GM12873 (cell line): ENCODE measurements around the gene TMEM229B.

Source experiments
- CTCF ChIP-seq: IDR thresholded peaks from 2 replicates; pipeline ENCODE4 v1.5.1; 2012; ENCODE audit warnings: low read depth, mild to moderate bottlenecking, moderate library complexity, low read length, control low read depth; ENCODE audit not compliant: insufficient read depth; ENCODE audit errors: missing control alignments

The TMEM229B gene

GRCh38 chr14:67523764-67524633 is 35.5 kb upstream of the TMEM229B start:
- no peak for TF ChIP-seq CTCF

- no peak for TF ChIP-seq CTCF
Measured at GRCh38 chr14:67522270-67522669, 33.7 kb upstream of the TMEM229B start.

GRCh38 chr14:67520482-67520881 is 32.0 kb upstream of the TMEM229B start:
- TF ChIP-seq CTCF: no peak

DNA sequence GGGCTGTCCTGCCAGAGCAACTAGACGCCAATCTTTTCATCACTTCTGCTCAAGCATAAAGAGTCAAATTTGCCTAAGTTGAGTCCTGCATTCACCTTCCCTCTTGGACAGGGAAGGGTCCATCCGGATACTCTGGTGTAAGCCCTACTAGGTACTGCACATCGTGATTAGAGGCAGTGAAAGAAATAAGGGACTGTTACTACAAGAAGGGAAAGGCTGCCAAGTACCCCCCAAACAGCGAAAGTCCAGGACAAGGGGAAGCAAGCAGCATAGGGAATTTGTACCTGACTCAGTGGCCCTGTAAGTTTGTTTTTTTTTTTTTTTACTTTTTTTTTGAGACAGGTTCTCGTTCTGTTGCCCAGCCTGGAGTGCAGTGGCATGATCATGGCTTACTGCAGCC is 30.9 kb upstream of the TMEM229B start:
- TF ChIP-seq CTCF: no peak

DNA sequence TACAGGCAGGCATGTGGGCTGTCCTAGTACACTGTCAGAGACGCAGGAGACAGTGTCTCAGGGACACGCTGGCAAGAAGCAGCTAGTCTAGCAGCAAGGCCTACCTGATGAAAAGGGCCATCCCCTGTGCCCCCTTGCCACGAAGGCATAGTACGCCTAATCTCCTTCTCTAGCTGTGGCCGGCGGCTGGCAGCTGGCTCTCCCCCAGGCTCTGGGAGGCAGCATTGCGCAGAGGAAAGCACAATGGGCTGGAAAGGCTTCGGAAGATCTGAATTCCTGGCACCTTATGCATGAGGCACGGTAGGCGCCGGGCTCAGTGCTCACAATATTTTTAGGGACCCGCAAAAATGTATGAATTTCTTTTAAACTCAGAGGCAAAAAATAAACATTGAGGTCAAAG is 28.6 kb upstream of the TMEM229B start:
- TF ChIP-seq CTCF: no peak

DNA sequence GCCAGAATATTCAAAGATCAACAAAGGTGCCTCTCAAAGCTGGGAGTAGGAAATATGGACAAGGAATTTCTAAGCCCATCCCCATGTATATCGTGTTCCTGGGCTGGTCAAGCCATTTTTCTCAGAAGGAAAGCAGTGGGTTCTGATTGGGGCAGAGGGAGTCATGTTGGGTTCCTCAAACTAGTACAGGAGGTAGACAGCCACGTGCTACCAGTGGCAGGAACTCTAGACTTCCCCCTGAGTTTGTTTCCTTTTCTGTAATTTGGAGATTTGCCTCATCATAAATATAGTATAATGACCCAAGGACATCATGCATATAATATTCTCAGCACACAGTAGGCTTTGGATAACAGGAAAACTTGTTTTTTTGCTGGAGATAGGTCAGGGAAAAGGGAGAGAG is 28.2 kb upstream of the TMEM229B start:
- TF ChIP-seq CTCF: no peak

- TF ChIP-seq CTCF: no peak
Measured at GRCh38 chr14:67515386-67516079, 27.0 kb upstream of the TMEM229B start.
